ENCODE results near the gene FARP2. TPM values are rescaled to one million over a fixed set of nuclear protein-coding genes. Genes with fewer than 3 reads are reported as not detected.
"Not testable (repeated sequence)": the region's sequence is repeated elsewhere in the genome, so short reads cannot be mapped to it uniquely, and the experiment has no call there.

The FARP2 gene
- total and polyA plus RNA-seq, 4 donors: 5.8 to 30.9 (median 14.3) TPM

- no peak for TF ChIP-seq HNF4A (conservative IDR thresholded peaks at IDR 0.05)
- no peak for TF ChIP-seq YY1 (IDR thresholded peaks at IDR 0.05)
These were observed 166.4 kb downstream of the FARP2 start (continued) for GRCh38 chr2:241522477-241522876.

- H3K27ac ChIP-seq (ENCODE audit: low read depth in 1 of 2, low read length in 2 of 2); H3K27me3 ChIP-seq (ENCODE audit: control insufficient read depth in 4 of 4, insufficient read depth in 4 of 4, low read length in 3 of 4); H3K36me3 ChIP-seq (ENCODE audit: control insufficient read depth in 4 of 4, insufficient read depth in 3 of 4, low read depth in 1 of 4, low read length in 3 of 4); H3K4me1 ChIP-seq (ENCODE audit: control insufficient read depth in 4 of 4, insufficient read depth in 4 of 4, low read length in 3 of 4); H3K9me3 ChIP-seq (ENCODE audit: control insufficient read depth in 4 of 4, low read length in 3 of 4); H3K9ac ChIP-seq (ENCODE audit: low read depth in 1 of 2, low read length in 2 of 2); DNase-seq (ENCODE audit: low spot score); H3K4me3 ChIP-seq (ENCODE audit: low read depth in 1 of 3, low read length in 3 of 3): not testable (repeated sequence)
- WGBS: 89% methylated on average over 31 of the region's 31 CpGs
These were observed 170.0 kb downstream of the FARP2 start for GRCh38 chr2:241525818-241526780.

GRCh38 chr2:241530571-241530970 is 174.5 kb downstream of the FARP2 start:
- no peak for DNase-seq (ENCODE audit: low spot score)
- H3K4me3 ChIP-seq (ENCODE audit: low read depth in 1 of 3, low read length in 3 of 3): no peak overlapping the region
- H3K9me3 ChIP-seq (ENCODE audit: control insufficient read depth in 4 of 4, low read length in 3 of 4): no peaks in the 10 kb centered on the region
- no peak overlapping the region for H3K9ac ChIP-seq (ENCODE audit: low read depth in 1 of 2, low read length in 2 of 2)
- H3K27ac ChIP-seq (ENCODE audit: low read depth in 1 of 2, low read length in 2 of 2): no peak overlapping the region
- no peaks in the 10 kb centered on the region for H3K36me3 ChIP-seq (ENCODE audit: control insufficient read depth in 4 of 4, insufficient read depth in 3 of 4, low read depth in 1 of 4, low read length in 3 of 4)
- no peaks in the 10 kb centered on the region for H3K27me3 ChIP-seq (ENCODE audit: control insufficient read depth in 4 of 4, insufficient read depth in 4 of 4, low read length in 3 of 4)
- WGBS: 79% methylated on average over 8 of the region's 8 CpGs
- no peaks in the 10 kb centered on the region for H3K4me1 ChIP-seq (ENCODE audit: control insufficient read depth in 4 of 4, insufficient read depth in 4 of 4, low read length in 3 of 4)
- TF ChIP-seq TAF1 (conservative IDR thresholded peaks at IDR 0.05) (no peak), FOXA2 (IDR thresholded peaks at IDR 0.05) (no peak), EGR1 (IDR thresholded peaks at IDR 0.05; ENCODE audit: low read depth in 2 of 2) (no peak), REST (IDR thresholded peaks at IDR 0.05) (no peak), CTCF (IDR thresholded peaks at IDR 0.05; ENCODE audit: low read depth, low read length, missing input control) (no peak), ATF3 (IDR thresholded peaks at IDR 0.05) (no peak), RXRA (IDR thresholded peaks at IDR 0.05) (no peak), FOXA1 (IDR thresholded peaks at IDR 0.05) (no peak), GABPA (IDR thresholded peaks at IDR 0.05 in 1 of 2, conservative IDR thresholded peaks at IDR 0.05 in 1 of 2) (no peak), JUND (IDR thresholded peaks at IDR 0.05) (no peak), SP1 (IDR thresholded peaks at IDR 0.05) (no peak), RAD21 (IDR thresholded peaks at IDR 0.05) (no peak), ZBTB33 (IDR thresholded peaks at IDR 0.05) (no peak), MAX (IDR thresholded peaks at IDR 0.05) (no peak), NR2F2 (IDR thresholded peaks at IDR 0.05) (no peak)

Measured in liver (tissue), 9 donors.